Thyroid gland (tissue), 4 donors: ENCODE results near the gene CYP2U1. TPM values are rescaled to one million over a fixed set of nuclear protein-coding genes. Genes with fewer than 3 reads are reported as not detected.
"Not testable (repeated sequence)": the region's sequence is repeated elsewhere in the genome, so short reads cannot be mapped to it uniquely, and the experiment has no call there.

ENCODE experiments used
- DNase-seq, 2 donors: peaks; one replicate each; pipeline ENCODE4 v3.0.0-alpha.2; 2019
- H3K27ac ChIP-seq, 3 donors: fragments of 200-600 bp; sonication (generic); 1 replicate in 2 of 3; 2 replicates in 1 of 3; pipeline ENCODE4 v1.5.1; 2016 to 2019; ENCODE audit warnings: mild to moderate bottlenecking in 1 of 3, moderate library complexity in 1 of 3
- H3K27me3 ChIP-seq: fragments of 200-600 bp; sonication (generic); one replicate; pipeline ENCODE4 v1.5.1; 2019
- H3K36me3 ChIP-seq, 2 donors: fragments of 200-600 bp; sonication (generic); one replicate each; pipeline ENCODE4 v1.5.1; 2016 to 2019
- H3K4me1 ChIP-seq, 2 donors: fragments of 200-600 bp; sonication (generic); one replicate each; pipeline ENCODE4 v1.5.1; 2017 to 2019
- H3K4me3 ChIP-seq, 3 donors: fragments of 200-600 bp; sonication (generic); replicated peaks in 1 of 3; 1 replicate in 2 of 3; 2 replicates in 1 of 3; pipeline ENCODE4 v1.5.1; 2016; ENCODE audit warnings: mild to moderate bottlenecking in 1 of 3
- H3K9me3 ChIP-seq: fragments of 200-600 bp; sonication (generic); one replicate; pipeline ENCODE4 v1.5.1; 2017
- POLR2A ChIP-seq, 2 donors: fragments of 450-650 bp; IDR thresholded peaks; one replicate each; pipeline ENCODE4 v1.6.1; 2017; ENCODE audit warnings: antibody characterized with exemption in 2 of 2, mild to moderate bottlenecking in 2 of 2, moderate library complexity in 1 of 2
- WGBS, 2 donors: methylation state at CpG; one replicate each; pipeline ENCODE4 v1.1.5; 2017; 5-methylcytosine and 5-hydroxymethylcytosine counted together
- intact Hi-C: fragments of 100-400 bp; cut with DNase I; formaldehyde crosslinking; loops from one replicate; pipeline ENCODE4 v1.15.1; 2023
- total RNA-seq, 4 donors: library from RNA; depleted of rRNA; stranded (reverse); fragments of >200 nt; gene quantifications; one replicate each; pipeline ENCODE4 v1.2.3, GENCODE V29; 2016
- TF ChIP-seq, protein P1 (sequence below), 6 experiments: fragments of 200-600 bp in 3 of 6; fragments of 450-650 bp in 3 of 6; sonication (generic) in 3 of 6; IDR thresholded peaks; one replicate each; pipeline ENCODE4 v1.5.1; 2016 to 2019; ENCODE audit warnings: antibody characterized with exemption in 6 of 6, mild to moderate bottlenecking in 2 of 6, inconsistent platforms in 1 of 6, moderate library complexity in 1 of 6

CYP2U1 gene
- total RNA-seq, 4 donors from 2014 or later = 7.0 to 13.4 (median 8.7) TPM

DNA sequence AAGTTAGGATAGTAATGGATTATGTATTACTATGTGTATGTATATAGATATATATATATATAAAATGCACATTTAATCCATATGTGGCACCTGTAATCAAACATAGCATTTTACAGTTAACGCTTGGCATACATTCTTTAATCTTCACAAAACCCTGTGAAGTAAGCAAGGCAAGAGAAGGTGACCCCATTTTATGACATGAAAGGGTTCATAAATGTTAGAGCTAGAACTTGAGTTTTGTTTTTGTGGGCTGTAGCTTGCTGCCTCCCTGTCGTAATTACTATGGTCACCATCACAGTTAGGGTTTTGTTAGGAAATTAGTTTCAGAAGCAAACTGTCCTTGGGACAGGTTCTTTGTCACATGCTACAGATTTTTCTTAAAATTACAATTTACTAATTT lies 13.8 kb upstream of the CYP2U1 start:
- no peak overlapping the region for H3K27ac ChIP-seq
- 95 to 97% methylated on average over 2 of the region's 2 CpGs for WGBS, 2 donors
- intact Hi-C loops = no loop called here
- no peaks in the 10 kb centered on the region for H3K4me1 ChIP-seq
- TF ChIP-seq, protein P1, sequence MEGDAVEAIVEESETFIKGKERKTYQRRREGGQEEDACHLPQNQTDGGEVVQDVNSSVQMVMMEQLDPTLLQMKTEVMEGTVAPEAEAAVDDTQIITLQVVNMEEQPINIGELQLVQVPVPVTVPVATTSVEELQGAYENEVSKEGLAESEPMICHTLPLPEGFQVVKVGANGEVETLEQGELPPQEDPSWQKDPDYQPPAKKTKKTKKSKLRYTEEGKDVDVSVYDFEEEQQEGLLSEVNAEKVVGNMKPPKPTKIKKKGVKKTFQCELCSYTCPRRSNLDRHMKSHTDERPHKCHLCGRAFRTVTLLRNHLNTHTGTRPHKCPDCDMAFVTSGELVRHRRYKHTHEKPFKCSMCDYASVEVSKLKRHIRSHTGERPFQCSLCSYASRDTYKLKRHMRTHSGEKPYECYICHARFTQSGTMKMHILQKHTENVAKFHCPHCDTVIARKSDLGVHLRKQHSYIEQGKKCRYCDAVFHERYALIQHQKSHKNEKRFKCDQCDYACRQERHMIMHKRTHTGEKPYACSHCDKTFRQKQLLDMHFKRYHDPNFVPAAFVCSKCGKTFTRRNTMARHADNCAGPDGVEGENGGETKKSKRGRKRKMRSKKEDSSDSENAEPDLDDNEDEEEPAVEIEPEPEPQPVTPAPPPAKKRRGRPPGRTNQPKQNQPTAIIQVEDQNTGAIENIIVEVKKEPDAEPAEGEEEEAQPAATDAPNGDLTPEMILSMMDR (IDR thresholded peaks at IDR 0.05) = no peak
- TF ChIP-seq POLR2A (IDR thresholded peaks at IDR 0.05) = no peak
- H3K36me3 ChIP-seq = no peaks in the 10 kb centered on the region
- H3K4me3 ChIP-seq = no peak overlapping the region
- no peak for DNase-seq
- H3K9me3 ChIP-seq = no peaks in the 10 kb centered on the region
- no peaks in the 10 kb centered on the region for H3K27me3 ChIP-seq

DNA sequence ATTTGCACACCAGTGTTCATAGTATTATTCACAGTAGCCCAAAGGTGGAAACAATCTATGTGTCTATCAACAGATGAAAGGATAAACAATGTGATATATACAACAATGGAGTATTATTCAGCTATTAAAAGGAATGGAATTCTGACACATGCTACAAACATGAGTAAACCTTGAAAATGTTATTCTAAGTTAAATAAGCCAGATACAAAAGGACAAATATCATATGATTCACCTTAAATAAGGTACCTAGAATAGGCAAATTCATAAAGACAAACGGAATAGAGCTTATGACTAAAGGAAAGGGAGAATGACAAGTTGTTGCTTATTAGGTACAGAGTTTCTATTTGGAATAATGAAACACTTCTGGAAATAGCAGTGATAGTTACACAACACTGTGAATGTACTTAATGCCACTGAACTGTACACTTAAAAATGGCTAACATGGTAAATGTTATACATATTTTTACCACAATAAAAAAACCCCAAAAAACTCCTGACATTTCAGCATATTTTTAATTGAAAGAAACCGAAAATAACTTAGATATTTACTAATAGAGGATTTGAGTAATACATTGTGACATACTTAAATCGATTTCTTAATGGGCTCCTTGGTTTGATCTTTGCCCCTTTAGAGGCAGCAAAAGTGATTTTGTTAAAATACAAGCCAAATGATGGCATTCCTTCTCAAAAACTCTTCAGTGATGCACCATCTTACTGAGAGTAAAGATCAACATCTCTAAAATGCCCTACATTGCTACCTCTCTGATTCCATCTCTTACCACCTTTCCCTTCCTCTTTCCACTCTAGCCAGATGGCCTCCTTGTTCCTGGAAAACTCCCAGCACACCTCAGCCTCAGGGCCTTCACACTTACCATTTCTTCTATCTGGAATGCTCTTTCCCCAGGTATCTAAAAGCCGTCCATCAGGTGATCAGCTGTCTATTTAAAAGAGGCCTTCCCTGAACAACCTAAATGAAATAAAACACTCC lies 8.6 kb upstream of the CYP2U1 start:
- 83 to 88% methylated on average over 4 of the region's 4 CpGs for WGBS, 2 donors
- H3K36me3 ChIP-seq = no peaks in the 10 kb centered on the region
- H3K27ac ChIP-seq = no peak overlapping the region
- H3K27me3 ChIP-seq = no peaks in the 10 kb centered on the region
- no peaks in the 10 kb centered on the region for H3K4me1 ChIP-seq
- TF ChIP-seq, protein P1 (IDR thresholded peaks at IDR 0.05) = no peak
- TF ChIP-seq POLR2A (IDR thresholded peaks at IDR 0.05) = no peak
- no peak for DNase-seq
- H3K9me3 ChIP-seq = no peaks in the 10 kb centered on the region
- intact Hi-C loops = no loop called here
- no peak overlapping the region for H3K4me3 ChIP-seq

DNA sequence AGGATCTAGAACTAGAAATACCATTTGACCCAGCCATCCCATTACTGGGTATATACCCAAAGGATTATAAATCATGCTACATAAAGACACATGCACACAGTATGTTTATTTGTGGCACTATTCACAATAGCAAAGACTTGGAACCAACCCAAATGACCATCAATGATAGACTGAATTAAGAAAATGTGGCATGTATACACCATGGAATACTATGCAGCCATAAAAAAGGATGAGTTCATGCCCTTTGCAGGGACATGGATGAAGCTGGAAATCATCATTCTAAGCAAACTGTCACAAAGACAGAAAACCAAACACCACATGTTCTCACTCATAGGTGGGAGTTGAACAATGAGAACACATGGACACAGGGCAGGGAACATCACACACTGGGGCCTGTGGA lies 5.6 kb upstream of the CYP2U1 start:
- H3K4me3 ChIP-seq, H3K27ac ChIP-seq, H3K4me1 ChIP-seq, H3K36me3 ChIP-seq, intact Hi-C loops, H3K9me3 ChIP-seq, DNase-seq, H3K27me3 ChIP-seq: not testable (repeated sequence)

DNA sequence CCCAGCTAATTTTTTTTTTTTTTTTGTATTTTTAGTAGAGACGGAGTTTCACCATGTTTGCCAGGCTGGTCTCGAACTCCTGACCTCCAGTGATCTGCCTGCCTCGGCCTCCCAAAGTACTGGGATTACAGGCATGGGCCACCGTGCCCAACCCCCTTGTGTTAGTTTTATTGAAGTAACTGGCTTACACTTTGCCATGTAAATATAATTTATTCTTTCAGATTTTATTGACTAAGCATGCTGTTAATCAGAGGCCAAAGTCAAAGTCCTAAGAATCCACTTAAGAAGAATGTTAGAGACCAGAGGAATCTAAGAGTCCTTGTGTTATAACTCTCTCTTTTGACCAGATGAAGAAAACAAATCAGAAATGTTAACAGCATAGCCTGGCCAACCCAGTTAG lies 4.5 kb upstream of the CYP2U1 start:
- DNase-seq, H3K36me3 ChIP-seq, H3K4me3 ChIP-seq, H3K27ac ChIP-seq, H3K9me3 ChIP-seq, intact Hi-C loops, H3K27me3 ChIP-seq, H3K4me1 ChIP-seq: not testable (repeated sequence)
- 92% methylated on average over 4 of the region's 4 CpGs for WGBS, 2 donors

DNA sequence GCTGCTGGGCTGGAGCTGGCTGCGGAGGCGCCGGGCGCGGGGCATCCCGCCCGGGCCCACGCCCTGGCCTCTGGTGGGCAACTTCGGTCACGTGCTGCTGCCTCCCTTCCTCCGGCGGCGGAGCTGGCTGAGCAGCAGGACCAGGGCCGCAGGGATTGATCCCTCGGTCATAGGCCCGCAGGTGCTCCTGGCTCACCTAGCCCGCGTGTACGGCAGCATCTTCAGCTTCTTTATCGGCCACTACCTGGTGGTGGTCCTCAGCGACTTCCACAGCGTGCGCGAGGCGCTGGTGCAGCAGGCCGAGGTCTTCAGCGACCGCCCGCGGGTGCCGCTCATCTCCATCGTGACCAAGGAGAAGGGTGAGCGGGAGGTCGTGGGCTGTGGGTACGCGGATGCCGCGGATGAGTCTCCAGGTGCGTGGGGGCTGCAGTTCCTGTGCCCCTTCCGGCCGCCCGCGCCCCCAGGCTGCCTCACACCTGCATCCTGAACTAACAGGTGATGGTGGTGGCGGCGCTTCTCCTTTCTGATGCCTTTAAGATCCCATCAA lies 499 bp downstream of the CYP2U1 start:
- H3K27me3 ChIP-seq = no peaks in the 10 kb centered on the region
- peak overlapping the region; percentile 4 to 69 (median 12) for H3K27ac ChIP-seq
- intact Hi-C loops = loop anchor here (10.0 kb wide), 1 partner anchor 53 kb away; the partner anchor contains the start of gene HADH
- TF ChIP-seq, protein P1 (IDR thresholded peaks at IDR 0.05) = no peak
- no peak for TF ChIP-seq POLR2A (IDR thresholded peaks at IDR 0.05)
- H3K4me1 ChIP-seq = peaks cover 6 to 7% of the 10 kb centered on the region in 2 donors
- H3K36me3 ChIP-seq = no peaks in the 10 kb centered on the region
- WGBS, 2 donors = 18% methylated on average over 8 of the region's 45 CpGs; no CpG with 5 or more reads in 1 of the 2 donors
- peak overlapping the region; percentile 42 to 79 (median 71) for H3K4me3 ChIP-seq
- no peaks in the 10 kb centered on the region for H3K9me3 ChIP-seq
- DNase-seq = peak in 1 of 2 donors; percentile 3

DNA sequence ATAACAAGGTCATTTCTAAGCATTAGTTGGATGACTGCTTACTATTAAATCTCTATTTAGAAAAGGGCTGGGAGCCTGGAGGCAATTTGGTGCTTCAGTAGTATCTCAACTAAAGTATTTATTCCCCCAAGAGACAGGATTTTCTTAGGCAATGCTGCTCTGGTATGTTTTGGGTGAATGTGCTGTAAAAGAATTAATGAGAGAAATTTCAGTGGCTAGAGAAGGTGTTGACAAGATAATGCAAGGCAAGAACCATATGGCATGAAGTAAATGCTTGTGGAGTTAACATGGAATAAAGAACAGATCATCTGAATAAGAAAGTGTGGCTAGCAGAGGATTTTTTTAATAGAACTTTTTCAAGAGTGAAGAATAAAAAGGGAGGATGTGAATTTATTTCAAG lies 3.9 kb downstream of the CYP2U1 start:
- no peaks in the 10 kb centered on the region for H3K36me3 ChIP-seq
- no peak for DNase-seq
- intact Hi-C loops = loop anchor here (10.0 kb wide), 1 partner anchor 50 kb away; the partner anchor contains the start of gene HADH
- no peak overlapping the region for H3K4me3 ChIP-seq
- no peaks in the 10 kb centered on the region for H3K9me3 ChIP-seq
- no peak for TF ChIP-seq POLR2A (IDR thresholded peaks at IDR 0.05)
- TF ChIP-seq, protein P1 (IDR thresholded peaks at IDR 0.05) = no peak
- no peaks in the 10 kb centered on the region for H3K27me3 ChIP-seq
- H3K27ac ChIP-seq = no peak overlapping the region
- peaks cover 6 to 7% of the 10 kb centered on the region in 2 donors for H3K4me1 ChIP-seq
